ENCODE measurements around the gene KNTC1.

DNA sequence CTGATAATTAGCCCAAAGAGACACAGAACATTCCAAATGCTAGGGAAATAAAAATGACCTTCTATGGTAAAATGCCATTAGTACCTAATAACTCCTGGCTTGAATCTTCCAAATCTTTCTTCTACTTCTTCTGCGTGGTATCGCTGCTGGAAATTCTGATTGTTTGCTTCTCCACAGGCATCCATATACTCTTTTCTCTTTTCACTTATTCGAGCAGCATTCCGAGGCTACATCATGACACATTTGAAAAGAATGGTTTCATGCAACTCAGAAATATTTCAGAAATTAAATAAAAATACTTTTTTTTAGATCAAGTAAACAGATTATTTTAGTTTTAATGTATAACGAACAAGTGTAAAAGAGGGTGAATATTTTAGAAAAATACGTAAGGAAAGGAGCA is 45.2 kb upstream of the KNTC1 start:
- TF ChIP-seq POLR2AphosphoS5 (IDR thresholded peaks at IDR 0.05) (no peak), POLR2A (IDR thresholded peaks at IDR 0.05) (no peak)
- TF ChIP-seq, protein P1, sequence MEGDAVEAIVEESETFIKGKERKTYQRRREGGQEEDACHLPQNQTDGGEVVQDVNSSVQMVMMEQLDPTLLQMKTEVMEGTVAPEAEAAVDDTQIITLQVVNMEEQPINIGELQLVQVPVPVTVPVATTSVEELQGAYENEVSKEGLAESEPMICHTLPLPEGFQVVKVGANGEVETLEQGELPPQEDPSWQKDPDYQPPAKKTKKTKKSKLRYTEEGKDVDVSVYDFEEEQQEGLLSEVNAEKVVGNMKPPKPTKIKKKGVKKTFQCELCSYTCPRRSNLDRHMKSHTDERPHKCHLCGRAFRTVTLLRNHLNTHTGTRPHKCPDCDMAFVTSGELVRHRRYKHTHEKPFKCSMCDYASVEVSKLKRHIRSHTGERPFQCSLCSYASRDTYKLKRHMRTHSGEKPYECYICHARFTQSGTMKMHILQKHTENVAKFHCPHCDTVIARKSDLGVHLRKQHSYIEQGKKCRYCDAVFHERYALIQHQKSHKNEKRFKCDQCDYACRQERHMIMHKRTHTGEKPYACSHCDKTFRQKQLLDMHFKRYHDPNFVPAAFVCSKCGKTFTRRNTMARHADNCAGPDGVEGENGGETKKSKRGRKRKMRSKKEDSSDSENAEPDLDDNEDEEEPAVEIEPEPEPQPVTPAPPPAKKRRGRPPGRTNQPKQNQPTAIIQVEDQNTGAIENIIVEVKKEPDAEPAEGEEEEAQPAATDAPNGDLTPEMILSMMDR (IDR thresholded peaks at IDR 0.05), result no peak
